Fibroblast of lung (primary cell): ENCODE data around the gene DMWD.

Experiments used
- CTCF ChIP-seq, 2 donors: IDR thresholded peaks in 1 of 2; conservative IDR thresholded peaks in 1 of 2; 1 replicate in 1 of 2; 2 replicates in 1 of 2; pipeline ENCODE4 v1.5.1; 2011 to 2012; ENCODE audit warnings: low read length in 2 of 2, control low read depth in 1 of 2, inconsistent platforms in 1 of 2, low read depth in 1 of 2, mild to moderate bottlenecking in 1 of 2
- EZH2 ChIP-seq: IDR thresholded peaks from 2 replicates; pipeline ENCODE4 v1.5.1; 2012; ENCODE audit warnings: low read length, control low read depth, mild to moderate bottlenecking; ENCODE audit errors: missing control alignments

- no peak for TF ChIP-seq EZH2
- no peak for TF ChIP-seq CTCF (conservative IDR thresholded peaks at IDR 0.05 in 1 of 2, IDR thresholded peaks at IDR 0.05 in 1 of 2; ENCODE audit: low read depth in 1 of 2, low read length in 2 of 2)
These were observed 35.9 kb upstream of the DMWD start for GRCh38 chr19:45828523-45828922.
